ENCODE results near the gene C2CD2L.
"Not testable (repeated sequence)": the region's sequence is repeated elsewhere in the genome, so short reads cannot be mapped to it uniquely, and the experiment has no call there.

Gene C2CD2L

GRCh38 chr11:119116235-119116594 is 9.1 kb downstream of the C2CD2L start:
- no peak for DNase-seq

DNA sequence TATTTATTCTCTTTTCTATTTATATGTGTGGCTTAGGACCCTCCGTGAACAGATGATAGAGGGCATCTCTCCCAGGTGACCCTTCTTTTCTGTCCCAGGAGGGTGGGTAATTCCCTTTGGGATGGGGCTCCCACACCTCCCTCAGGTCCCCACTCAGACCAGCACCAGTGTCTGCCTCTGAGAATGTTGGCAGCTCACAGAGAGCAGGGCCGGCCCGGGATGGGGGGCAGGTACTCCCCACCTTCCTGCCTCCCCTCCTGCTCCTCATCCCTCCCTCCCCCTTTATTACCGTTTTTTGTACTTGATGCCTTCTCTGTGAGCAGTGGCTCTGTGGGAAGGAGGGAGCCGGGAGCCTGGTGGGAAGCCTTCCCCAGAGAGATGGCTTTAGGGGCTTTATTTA is 9.5 kb downstream of the C2CD2L start:
- DNase-seq, result no peak

DNA sequence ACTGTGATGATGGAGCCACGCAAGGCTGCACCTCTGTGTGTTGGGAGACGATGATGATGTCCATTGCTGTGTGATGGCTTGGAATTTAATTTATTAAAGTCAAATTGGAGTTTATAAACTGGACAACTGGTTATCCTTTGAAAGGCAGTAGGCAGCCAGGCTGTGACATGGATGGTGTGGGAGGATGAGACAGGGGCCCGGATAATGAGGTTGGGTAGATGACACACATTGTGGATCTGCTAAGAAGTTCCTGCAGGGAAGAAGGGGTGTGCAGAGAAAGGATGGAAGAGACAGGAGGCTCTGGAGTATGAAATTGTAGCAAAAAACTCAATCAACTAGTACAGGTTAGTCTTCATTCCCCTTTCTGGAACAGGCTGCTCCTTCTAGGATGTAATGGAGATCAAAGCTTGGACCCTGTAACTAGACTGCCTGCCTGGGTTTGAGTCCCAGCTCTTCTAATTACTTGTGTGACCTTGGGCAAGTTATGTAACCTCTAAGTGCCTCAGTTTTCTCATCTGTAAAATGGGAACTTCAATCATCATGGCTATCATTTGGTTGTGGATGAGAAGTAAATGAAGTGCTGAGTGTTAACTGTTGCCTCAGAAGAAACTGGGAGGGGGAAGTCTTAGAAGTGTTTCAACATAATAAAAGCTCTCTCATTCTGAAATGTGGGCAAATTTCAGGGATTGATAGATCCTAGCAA is 10.0 kb downstream of the C2CD2L start:
- no peak for DNase-seq

DNA sequence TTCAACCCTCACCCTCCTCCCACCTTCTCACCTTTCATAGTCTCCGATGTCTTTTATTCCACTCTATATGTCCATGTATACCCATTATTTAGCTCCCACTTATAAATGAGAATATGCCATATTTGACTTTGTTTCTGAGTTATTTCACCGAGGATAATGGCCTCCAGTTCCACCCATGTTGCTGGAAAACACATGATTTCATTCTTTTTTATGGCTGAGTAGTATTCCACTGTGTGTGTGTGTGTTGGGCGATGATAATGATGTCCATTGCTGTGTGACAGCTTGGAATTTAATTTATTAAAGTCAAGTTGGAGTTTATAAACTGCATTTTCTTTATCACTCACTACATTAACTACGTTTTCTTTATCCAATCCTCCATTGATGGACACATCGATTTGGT is 11.1 kb downstream of the C2CD2L start:
- no peak for DNase-seq

DNA sequence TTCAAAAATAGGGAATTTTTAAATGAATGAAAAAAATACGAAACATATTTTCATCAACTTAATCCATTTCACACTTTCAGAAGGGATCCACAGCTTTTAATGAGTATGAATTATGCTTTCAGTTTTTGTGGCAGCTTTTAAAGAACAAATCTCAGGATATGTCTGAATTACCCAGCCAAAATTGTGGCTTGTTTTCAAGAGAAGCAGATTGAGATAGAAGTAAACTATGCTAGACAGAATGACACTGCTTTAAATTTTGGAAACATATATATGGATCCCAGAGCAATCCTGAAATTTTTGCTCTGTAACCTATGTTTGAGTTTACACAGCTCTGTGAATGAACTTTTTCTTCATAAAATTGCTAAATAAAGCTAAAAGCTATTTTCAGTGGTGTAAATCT is 11.8 kb downstream of the C2CD2L start:
- no peak for DNase-seq

- DNase-seq, result peak; percentile 34
These were observed 13.5 kb downstream of the C2CD2L start for GRCh38 chr11:119120639-119121007.

GRCh38 chr11:119121008-119121810 is 14.1 kb downstream of the C2CD2L start, which contains the start of gene HINFP:
Gene HINFP, plus strand, starts transcription at chr11:119121580. Its CDS starts 5,365 bp downstream, at chr11:119126945.
- peak; percentile 99 for DNase-seq

DNA sequence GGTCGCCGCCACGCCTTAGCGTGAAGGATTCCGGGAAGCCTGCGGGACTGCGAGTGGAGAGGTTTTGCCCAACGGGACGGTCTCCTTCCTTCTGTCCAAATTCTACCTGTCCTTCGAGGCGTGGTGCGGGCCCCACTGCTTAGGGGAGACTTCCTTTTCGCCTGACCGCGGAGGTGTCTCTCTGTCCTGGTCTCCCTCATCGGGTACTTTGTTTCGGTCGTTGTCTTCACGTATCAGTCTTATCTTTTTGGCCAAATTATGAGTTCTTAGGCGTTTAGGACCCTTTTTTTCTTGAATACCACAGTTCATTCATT is 14.6 kb downstream of the C2CD2L start:
- DNase-seq, result no peak

DNA sequence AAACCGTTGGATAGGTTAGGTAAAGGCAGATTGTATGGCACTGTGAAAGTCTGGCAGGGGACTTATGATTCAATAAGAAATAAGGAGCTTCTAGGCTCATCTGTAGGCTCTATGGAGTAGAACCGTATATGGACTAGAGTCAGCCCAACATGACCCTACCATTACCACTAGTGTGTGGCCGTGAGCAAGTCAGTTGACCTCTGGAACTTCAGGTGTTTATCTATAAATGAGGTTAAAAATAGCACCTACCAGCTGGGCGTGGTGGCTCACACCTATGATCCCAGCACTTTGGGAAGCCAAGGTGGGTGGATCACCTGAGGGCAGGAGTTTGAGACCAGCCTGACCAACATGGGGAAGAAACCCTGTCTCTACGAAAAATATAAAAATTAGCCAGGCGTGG is 18.7 kb downstream of the C2CD2L start:
- DNase-seq, result no peak

GRCh38 chr11:119126675-119127268 is 19.6 kb downstream of the C2CD2L start:
- no peak for DNase-seq

DNA sequence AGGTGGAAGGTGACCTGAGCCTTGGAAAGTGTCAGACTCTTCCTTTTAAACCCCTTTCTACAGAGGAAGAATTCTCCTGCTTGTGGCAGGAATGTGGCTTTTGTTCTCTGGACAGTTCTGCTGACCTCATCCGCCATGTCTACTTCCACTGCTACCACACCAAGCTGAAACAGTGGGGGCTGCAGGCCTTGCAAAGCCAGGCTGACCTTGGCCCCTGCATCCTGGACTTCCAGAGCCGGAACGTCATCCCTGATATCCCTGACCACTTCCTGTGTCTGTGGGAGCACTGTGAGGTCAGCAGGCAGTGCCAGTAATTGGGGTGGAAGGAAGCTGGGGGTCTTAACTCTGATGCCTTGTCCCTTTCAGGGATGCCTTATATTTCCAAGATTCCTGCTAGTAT is 23.5 kb downstream of the C2CD2L start:
- peak; percentile 61 for DNase-seq

GRCh38 chr11:119134389-119134978 is 27.3 kb downstream of the C2CD2L start:
- DNase-seq, result no peak

DNA sequence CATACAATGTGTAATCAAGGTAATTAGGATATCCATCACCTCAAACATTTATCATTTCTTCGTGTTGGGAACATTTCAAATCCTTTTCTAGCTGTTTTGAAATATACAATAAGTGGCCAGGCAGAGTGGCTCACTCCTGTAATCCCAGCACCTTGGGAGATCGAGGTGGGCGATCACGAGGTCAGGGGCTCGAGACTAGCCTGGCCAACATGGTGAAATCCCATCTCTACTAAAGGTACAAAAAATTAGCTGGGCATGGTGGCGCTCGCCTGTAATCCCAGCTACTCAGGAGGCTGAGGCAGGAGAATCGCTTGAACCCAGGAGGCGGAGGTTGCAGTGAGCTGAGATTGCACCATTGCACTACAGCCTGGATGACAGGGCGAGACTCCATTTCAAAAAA is 32.1 kb downstream of the C2CD2L start:
- DNase-seq, result not testable (repeated sequence)

GRCh38 chr11:119144825-119145486 is 37.8 kb downstream of the C2CD2L start:
- peak; percentile 77 for DNase-seq

- DNase-seq, result no peak
These were observed 38.4 kb downstream of the C2CD2L start for GRCh38 chr11:119145551-119145950.

DNA sequence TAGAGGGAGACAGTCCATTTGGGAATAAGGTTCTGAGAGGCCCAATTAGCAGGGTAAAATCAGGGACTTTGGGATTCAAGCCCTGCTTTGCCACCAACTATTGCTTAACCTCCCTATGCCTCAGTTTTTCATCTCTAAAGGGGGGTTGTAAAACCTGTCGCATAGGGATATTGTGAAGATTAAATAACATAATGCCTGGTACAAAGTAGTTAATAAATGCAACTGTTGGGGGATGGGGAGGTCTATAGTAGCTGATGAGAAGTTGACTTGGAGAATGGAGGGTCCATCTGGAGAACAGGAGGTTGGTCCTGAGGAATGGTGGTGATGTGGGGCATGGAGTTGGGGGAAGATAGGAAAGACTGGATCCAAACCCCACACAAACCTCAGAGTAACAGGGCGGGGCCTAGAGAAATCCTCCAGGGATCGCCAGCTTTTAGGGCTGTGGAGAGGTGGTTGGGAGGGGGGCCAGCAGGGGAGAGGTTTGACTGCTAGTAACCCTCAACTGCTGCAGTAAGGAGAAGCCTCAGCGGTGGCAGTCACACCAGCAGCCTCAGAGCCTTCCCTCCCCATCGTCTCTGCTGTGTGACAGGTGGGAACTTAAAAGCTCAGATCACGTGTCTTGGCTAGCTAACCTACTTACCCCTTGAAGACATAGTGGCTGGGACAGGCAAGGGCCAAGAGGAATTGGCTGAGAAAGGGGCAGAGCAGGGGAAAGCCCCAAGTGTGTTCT is 40.6 kb downstream of the C2CD2L start:
- no peak for DNase-seq

- DNase-seq, result no peak
These were observed 41.5 kb downstream of the C2CD2L start for GRCh38 chr11:119148720-119149017.

DNA sequence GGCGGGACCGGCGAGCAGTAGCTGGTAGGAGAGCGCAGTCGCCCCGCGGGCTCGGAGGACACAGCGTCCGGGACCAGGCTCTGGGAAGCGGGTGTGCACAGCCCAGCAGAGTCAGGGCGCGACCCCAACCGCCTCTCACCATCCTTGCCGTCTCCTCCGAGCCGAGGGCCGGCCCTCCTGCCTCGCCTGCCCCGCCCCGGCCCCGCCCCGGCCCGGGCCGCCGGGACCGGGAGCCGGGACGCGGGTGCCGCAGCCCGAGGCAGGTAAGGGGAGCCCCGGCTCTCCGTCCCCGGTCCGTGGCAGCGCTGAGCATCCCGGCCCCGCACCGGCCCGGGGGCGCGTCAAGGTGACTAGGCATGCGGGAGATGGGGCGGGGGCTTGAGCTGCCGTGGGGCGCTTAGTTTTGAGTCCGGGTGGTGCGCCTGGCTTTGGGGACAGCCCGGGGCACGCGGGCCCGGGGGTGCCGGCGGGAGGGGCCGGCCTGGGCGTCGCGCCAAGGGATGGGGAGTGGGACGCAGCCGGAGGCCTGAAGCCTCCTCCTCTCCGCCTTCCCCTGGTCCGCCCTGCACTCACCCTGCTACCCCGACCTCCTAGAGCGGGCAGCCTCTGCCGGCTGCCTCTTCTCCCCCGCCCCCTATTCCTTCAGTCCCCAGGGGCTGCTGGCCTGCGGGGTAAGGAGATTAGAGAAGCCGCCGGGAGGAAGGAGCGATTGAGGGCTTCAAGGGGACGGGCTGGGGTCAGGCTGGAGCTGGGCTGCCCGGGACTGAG is 42.1 kb downstream of the C2CD2L start, which contains the start of gene ABCG4:
Gene ABCG4 (plus strand): TSS at position 35 of the 768 bp plus-strand sequence. CDS start 914 bp downstream, outside the sequence.
- DNase-seq, result peak; percentile 18

DNA sequence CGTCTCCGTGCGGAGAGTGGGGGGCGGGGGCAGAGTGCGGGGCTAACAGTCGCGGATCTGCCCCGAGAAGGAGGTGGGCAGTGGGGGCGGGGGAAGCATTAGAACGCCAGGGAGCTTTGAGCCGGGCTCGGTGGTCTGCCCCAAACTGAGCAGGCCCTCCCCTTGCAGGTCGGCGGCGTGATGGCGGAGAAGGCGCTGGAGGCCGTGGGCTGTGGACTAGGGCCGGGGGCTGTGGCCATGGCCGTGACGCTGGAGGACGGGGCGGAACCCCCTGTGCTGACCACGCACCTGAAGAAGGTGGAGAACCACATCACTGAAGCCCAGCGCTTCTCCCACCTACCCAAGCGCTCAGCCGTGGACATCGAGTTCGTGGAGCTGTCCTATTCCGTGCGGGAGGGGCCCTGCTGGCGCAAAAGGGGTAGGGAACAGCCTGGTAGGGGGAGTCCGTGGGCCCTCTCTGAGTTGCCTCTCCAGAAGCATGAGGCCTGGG is 42.7 kb downstream of the C2CD2L start:
- no peak for DNase-seq

- DNase-seq, result no peak
These were observed 44.9 kb downstream of the C2CD2L start for GRCh38 chr11:119152043-119152442.

- no peak for DNase-seq
These were observed 45.5 kb downstream of the C2CD2L start for GRCh38 chr11:119152604-119153003.

All from EL (cell line).